ENCODE measurements around the gene ADCY9. TPM values are rescaled to one million over a fixed set of nuclear protein-coding genes. Genes with fewer than 3 reads are reported as not detected.

Gene ADCY9
- total RNA-seq, 4 donors from 2014 or later, result 13.1 to 25.1 (median 18.5) TPM

DNA sequence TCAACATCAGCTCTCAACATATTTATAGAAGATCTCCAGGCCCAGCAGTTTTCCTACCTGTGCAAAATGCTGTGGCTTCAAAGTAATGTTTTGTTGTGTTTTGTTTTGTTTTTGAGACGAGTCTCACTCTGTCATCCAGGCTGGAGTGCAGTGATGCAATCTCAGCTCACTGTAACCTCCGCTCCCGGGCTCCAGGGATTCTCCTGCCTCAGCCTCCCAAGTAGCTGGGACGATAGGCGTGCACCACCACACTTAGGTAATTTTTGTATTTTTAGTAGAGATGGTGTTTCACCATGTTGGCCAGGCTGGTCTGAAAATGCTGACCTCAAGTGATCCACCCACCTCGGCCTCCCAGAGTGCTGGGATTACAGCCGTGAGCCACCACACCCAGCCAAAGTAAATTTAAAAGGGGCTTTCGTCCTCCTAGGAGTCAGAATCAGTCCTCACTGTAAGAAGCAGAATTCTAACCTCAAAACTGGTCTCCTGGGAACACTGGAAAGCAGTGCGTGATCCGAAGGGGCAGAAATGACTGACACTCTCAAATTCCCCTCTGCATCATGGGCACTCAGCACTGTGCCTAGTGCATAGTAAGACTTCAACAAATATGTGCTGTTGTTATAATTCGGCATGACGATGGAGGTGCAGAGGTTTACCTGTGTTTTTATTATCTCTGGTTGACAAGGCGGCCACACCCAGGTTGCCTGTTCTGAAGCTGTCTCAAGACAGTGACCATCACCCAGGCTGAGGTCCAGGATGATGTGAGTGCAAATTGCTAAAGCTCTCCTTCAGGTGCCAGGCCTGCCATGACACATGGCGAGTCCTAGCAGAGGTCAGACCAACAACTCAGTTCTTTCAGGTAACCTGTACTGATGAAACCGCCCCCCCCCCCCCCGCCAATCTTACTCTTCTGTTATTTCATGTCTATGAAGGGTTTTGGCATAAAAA is 59.8 kb downstream of the ADCY9 start:
- no peak for DNase-seq (ENCODE audit: low spot score in 2 of 2)
- 91% methylated on average over 16 of the region's 16 CpGs for WGBS, 2 donors
- no peak overlapping the region for H3K4me3 ChIP-seq (ENCODE audit: low read depth, poor library complexity, severe bottlenecking)
- intact Hi-C loops (cut with DNase I; ENCODE audit: low total_unique reads), result no loop called here
- TF ChIP-seq, protein P1, sequence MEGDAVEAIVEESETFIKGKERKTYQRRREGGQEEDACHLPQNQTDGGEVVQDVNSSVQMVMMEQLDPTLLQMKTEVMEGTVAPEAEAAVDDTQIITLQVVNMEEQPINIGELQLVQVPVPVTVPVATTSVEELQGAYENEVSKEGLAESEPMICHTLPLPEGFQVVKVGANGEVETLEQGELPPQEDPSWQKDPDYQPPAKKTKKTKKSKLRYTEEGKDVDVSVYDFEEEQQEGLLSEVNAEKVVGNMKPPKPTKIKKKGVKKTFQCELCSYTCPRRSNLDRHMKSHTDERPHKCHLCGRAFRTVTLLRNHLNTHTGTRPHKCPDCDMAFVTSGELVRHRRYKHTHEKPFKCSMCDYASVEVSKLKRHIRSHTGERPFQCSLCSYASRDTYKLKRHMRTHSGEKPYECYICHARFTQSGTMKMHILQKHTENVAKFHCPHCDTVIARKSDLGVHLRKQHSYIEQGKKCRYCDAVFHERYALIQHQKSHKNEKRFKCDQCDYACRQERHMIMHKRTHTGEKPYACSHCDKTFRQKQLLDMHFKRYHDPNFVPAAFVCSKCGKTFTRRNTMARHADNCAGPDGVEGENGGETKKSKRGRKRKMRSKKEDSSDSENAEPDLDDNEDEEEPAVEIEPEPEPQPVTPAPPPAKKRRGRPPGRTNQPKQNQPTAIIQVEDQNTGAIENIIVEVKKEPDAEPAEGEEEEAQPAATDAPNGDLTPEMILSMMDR (IDR thresholded peaks at IDR 0.05), result no peak
- no peak for TF ChIP-seq POLR2A (IDR thresholded peaks at IDR 0.05)

DNA sequence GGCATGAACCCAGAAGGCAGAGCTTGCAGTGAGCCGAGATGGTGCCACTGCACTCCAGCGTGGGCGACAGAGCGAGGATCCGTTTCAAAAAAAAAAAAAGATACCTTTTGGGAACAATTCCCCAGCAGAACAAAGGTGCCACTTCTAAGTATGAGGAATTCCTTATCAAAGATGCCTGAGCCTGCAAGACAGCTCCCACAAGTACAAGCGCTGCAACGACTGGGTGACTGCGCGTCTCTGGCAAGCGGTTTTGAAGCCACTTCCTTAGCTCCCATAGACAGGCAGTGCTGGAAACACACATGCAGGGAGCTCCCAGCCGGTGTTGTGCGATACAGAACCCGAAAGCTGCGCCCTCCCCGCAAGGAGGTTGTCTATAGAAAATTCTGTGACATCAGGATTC is 60.5 kb downstream of the ADCY9 start:
- WGBS, 2 donors, result 83 to 92% methylated on average over 15 of the region's 15 CpGs
- intact Hi-C loops (cut with DNase I; ENCODE audit: low total_unique reads), result no loop called here
- no peak overlapping the region for H3K4me3 ChIP-seq (ENCODE audit: low read depth, poor library complexity, severe bottlenecking)
- DNase-seq (ENCODE audit: low spot score in 2 of 2), result no peak
- no peak for TF ChIP-seq POLR2A (IDR thresholded peaks at IDR 0.05)
- TF ChIP-seq, protein P1 (IDR thresholded peaks at IDR 0.05), result no peak

DNA sequence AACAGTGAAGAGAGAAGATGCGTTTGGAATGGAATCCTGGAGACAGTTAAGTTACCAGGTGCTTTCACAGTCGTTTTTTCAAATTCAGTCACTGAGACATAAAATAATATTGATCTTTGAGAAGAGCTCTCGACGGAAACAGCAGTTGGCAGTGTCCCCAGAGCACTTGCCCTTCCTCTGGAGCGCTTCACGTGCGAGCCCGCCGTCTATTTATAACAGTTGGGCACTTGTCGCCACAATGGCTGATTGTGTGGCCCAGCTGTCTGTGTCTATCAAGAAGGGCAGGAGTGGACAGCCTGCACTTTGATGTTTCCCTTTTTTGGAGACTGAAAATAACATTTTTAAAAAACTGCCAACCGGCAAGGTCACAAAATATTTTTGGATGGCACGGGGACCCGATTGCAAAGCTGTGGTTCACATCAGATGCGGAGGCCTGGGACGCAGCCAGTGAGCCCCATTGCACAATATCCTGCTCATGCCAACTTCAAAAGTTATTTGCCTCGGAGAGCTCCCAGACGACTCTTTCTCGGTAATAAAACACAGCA is 62.9 kb downstream of the ADCY9 start:
- WGBS, 2 donors, result 4 to 5% methylated on average over 18 of the region's 18 CpGs
- intact Hi-C loops (cut with DNase I; ENCODE audit: low total_unique reads), result no loop called here
- peak; percentile 82 to 96 for DNase-seq (ENCODE audit: low spot score in 2 of 2)
- no peak for TF ChIP-seq POLR2A (IDR thresholded peaks at IDR 0.05)
- TF ChIP-seq, protein P1 (IDR thresholded peaks at IDR 0.05), result no peak
- no peak overlapping the region for H3K4me3 ChIP-seq (ENCODE audit: low read depth, poor library complexity, severe bottlenecking)

DNA sequence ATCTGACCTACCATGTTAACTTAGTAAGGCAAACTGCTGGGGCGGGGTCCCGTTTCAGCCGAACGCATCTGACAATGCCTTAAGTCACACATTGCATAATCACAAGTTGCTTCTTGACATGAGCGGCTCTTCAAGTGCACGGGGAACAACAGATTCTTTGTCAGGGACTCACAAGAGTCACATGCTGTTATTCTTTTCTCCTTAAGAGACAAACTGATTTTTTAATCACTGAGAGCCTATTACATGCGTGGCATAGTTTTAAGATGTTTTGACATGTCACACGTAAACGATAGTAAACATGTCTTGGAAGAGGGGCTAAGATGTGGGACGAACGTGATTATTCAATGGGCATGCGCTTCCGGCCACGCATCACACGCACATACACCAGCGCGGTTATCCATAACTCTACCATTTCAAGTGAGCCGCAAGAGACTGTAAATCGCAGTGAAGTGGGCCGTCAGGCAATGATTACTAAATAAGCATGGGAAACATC is 63.4 kb downstream of the ADCY9 start:
- intact Hi-C loops (cut with DNase I; ENCODE audit: low total_unique reads), result no loop called here
- DNase-seq (ENCODE audit: low spot score in 2 of 2), result peak; percentile 81 to 93
- H3K4me3 ChIP-seq (ENCODE audit: low read depth, poor library complexity, severe bottlenecking), result no peak overlapping the region
- WGBS, 2 donors, result 37 to 38% methylated on average over 20 of the region's 20 CpGs
- TF ChIP-seq, protein P1 (IDR thresholded peaks at IDR 0.05), result no peak
- no peak for TF ChIP-seq POLR2A (IDR thresholded peaks at IDR 0.05)

DNA sequence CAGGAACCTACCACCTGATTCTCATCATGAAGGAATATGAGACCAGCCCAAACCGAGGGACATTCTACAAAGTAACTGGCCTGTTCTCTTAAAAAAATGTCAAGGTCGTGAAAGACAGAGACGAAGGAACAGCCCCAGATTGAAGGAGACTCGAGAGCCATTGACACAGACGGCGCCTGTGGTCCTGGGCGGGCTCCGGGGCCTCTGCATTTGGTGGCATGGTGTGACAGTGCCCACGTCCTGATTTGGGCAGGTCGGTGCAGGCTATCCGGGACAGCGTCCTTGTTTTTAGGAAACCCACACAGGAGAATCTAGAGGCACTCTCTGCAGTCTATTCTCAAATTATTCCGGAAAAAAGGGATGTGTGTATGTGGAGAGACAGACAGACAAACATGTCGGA is 64.1 kb downstream of the ADCY9 start:
- DNase-seq (ENCODE audit: low spot score in 2 of 2), result peak in 1 of 2 donors; percentile 62
- WGBS, 2 donors, result 78 to 91% methylated on average over 14 of the region's 14 CpGs
- H3K4me3 ChIP-seq (ENCODE audit: low read depth, poor library complexity, severe bottlenecking), result no peak overlapping the region
- TF ChIP-seq, protein P1 (IDR thresholded peaks at IDR 0.05), result no peak
- no peak for TF ChIP-seq POLR2A (IDR thresholded peaks at IDR 0.05)
- intact Hi-C loops (cut with DNase I; ENCODE audit: low total_unique reads), result no loop called here

All from lower leg skin (tissue), 4 donors.